Limb (tissue), 2 donors: ENCODE data around the gene PLA2G4A.

Experiments used
- DNase-seq, 2 donors: peaks; one replicate each; pipeline ENCODE4 v3.0.0-alpha.2; 2016; ENCODE audit errors: extremely low spot score in 2 of 2

Gene PLA2G4A

GRCh38 chr1:186834399-186834958 lies 5.7 kb downstream of the PLA2G4A start:
- no peak for DNase-seq

GRCh38 chr1:186835448-186835847 lies 6.7 kb downstream of the PLA2G4A start:
- no peak for DNase-seq

DNA sequence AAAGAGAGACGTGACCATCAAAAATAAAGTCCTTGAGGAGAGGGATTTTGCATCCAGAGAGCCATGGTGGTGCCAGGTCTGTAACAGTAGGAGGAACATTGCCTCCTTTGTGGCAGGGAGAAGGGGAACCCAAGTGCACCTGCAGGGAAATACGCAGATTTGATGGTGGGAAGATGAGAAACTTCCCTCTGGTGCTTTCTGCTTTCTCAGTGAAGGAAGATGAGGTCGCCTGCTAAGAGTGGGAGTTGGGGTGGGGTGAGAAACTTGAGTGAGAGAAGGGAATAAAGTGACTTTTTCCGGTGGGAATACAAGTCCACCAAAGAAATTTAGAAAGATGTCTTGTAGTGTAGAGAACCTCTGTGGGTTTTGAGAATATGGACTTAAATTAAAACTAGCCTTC lies 9.1 kb downstream of the PLA2G4A start:
- no peak for DNase-seq

- DNase-seq = no peak
Observed at GRCh38 chr1:186838380-186839040, 9.8 kb downstream of the PLA2G4A start.

DNA sequence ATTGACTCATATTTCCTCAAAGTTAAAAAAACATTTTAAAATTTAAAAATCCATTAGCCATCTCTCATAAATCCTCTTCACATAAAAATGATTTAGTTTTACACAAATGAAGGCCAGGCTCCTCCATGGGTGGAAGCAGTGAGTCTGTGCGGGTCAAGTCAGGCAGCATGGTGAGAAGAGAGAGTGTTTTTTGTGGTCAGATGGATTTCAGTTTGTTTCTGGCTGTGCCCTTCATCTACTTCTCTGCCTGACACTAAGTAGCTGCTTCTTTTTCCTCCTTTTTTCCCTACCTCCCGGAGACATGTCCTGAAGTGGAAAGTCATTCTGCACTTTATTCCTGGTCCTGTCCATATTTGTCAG lies 10.3 kb downstream of the PLA2G4A start:
- DNase-seq = no peak

- no peak for DNase-seq
Observed at GRCh38 chr1:186841599-186841998, 12.8 kb downstream of the PLA2G4A start.

DNA sequence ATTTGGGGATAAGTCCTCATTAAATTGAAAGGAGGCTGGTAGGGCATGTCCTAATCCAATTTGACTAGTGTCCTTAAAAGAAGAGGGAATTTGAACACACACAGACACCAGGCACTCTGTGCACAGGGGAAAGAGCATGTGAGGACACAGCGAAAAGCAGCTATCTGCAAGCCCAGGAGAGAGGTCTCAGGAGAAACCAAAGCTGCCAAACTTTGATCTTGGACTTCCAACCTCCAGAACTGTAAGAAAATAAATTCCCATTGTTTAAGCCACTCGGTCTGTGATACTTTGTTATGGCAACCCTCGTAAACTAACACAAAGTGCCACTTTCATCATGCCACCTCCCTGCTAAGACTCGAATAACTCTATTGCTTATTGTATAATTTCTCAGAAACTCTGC lies 13.8 kb downstream of the PLA2G4A start:
- DNase-seq = no peak

- DNase-seq = no peak
Observed at GRCh38 chr1:186843226-186843625, 14.5 kb downstream of the PLA2G4A start.

- DNase-seq = no peak
Observed at GRCh38 chr1:186843931-186844330, 15.2 kb downstream of the PLA2G4A start.

DNA sequence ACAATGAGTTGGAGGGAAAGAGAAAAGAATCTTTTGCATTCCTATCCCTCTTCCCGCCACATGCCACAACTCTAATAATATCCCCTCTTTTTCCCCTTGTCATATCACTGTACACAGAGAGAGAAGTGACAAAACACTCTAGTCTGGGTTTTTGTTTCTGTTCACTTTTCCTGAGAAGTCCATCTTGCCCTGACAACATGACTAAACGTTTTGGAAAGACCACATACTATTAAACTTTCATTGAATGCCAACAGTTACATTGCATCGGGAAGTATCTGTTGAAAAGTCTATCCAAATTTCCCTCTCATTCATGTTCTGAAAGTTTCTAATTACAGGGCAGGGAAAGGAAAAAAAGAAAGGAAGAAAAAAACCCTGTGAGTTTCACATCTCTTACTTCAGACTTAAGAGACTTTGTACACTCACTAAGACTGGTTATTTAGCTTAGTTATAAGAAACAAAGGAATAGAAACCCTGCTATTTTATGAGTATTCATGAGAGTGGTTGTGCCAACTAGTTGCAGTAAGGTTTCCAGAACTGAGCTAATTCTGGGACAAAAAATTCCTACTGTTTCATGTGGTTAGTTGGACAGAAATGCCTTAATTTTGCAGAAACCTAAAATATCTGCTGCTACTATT lies 16.9 kb downstream of the PLA2G4A start:
- DNase-seq = peak in 1 of 2 donors; percentile 20

- no peak for DNase-seq
Observed at GRCh38 chr1:186848509-186849130, 19.9 kb downstream of the PLA2G4A start.

DNA sequence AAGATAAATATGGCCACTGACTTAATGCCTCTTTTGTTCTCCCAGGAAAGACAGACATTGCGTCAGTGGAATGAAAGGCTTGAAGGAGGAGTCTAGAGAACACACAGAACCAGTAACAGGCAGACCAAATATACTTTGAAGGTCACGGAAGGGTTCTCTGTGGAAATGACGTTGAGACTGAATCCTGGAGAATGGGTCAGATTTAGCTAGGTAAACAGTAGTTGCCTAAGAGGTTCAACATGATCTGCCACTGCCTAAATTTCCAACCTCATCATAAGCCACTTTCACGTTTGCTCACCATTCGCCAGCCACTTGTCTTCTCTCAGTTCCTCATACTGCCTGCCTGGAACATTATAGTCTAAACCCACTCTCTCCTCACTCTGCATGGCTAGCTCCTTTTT lies 20.5 kb downstream of the PLA2G4A start:
- no peak for DNase-seq

GRCh38 chr1:186849826-186850225 lies 21.1 kb downstream of the PLA2G4A start:
- DNase-seq = no peak

GRCh38 chr1:186854102-186854501 lies 25.4 kb downstream of the PLA2G4A start:
- DNase-seq = no peak

DNA sequence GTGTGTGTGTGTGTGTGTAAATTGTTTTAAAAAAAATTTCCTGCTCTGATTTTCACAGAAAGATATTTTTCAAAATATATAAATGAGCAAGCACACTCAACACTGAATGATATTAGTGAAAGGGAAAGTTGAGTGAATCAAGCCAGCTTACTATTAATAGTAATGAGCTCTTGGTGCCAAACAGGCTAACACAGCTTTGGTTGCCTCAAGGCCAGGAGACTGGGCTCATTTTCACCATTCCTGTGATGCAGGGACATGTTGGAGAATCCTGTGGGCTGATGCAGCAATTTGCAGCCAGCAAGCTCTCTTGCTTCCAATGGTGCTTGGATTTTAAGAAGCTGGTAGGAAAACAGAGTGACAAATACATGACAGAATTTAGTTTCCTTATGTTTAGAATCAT lies 30.2 kb downstream of the PLA2G4A start:
- DNase-seq = no peak

GRCh38 chr1:186859995-186860394 lies 31.2 kb downstream of the PLA2G4A start:
- no peak for DNase-seq

- DNase-seq = no peak
Observed at GRCh38 chr1:186864296-186864695, 35.5 kb downstream of the PLA2G4A start.

DNA sequence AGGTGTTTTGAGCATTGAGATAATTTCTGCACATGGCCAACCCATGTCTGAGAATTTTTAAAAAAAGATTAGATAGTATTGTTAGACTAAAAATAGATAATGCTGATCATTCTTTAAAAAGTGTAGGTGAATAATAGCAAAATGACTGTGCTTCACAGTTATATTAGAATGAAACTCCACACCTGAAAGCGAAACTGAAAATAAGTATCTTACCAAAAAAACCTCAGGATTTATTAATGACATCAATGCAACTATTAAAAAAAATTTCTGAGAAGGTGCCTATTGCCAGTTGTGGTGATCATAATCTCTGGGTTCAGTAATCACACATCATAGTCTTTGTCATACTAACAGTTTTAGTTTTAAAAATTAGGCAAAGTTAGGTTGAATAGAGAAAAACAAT lies 36.5 kb downstream of the PLA2G4A start:
- DNase-seq = no peak

DNA sequence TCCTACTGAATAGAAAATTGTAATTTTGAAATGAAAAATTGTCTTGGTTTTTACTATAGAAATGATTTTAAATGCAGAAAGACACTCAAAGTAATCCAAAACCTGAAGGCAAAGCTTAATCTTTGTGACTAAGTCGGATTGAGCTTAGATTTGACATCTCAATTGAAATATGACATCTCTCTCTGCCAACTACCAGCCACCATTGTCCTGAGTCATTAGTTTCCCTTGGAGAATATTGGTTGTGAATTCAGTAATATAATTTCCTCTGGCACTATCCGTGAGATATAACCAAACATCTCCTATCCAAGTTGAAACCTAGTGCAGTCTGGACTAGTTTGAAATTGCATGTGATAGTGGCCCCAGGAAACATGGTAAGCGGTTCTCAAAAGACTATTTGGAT lies 37.1 kb downstream of the PLA2G4A start:
- no peak for DNase-seq

DNA sequence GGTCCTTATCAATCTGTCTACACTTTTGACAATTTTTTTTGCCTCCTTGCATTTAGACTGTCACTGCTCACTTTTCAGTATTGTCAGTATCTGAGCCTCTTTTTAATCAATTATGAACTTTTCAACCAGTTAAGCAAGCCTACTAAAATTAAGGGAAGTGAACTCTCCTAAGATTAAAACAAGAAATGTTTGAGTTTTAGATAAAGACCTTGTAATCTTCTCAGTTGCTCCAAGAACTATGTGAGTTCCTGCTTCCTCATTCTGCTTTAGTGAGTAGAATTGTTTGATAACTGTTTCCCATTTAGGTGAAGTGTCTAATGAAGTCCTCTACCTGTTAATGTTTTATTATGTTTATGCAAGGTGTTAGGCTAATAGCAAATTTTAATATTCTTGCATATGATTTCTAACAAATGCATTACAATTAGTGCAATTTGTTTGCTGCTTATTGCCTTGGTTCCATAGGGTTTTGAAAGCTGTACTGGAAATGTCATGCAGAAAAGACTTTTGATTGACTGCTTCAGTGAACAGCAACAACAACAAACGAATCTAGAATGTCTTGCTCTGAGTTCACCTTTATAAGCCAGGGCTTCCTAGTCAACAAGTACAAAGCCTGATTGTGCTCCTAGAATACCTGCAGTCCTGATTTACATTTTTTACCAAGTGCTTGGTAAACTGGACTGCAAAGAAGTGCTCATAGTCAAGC lies 40.9 kb downstream of the PLA2G4A start:
- DNase-seq = no peak

DNA sequence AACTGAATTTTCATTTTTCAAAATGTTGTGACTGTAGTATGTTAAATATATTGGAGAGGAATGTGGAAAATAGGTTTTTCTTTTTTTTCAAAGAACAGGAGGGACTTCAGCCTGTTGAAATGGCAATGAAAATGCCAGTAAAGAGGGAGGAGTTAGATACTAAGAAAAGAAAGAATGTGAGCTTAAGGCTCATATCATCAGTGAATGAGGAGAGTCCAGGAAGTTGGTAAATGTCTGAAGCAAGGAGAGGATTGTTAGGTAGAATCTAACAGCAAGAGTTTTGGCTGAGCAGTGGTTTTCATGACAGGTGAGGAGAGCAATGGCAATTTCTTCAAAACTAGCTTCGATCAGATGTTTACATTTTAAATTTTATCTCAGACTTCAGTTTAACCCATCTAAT lies 43.0 kb downstream of the PLA2G4A start:
- no peak for DNase-seq

- no peak for DNase-seq
Observed at GRCh38 chr1:186872291-186872690, 43.5 kb downstream of the PLA2G4A start.
